Measurements from ENCODE around the gene ABHD18.
"Not testable (repeated sequence)": the region's sequence is repeated elsewhere in the genome, so short reads cannot be mapped to it uniquely, and the experiment has no call there.

Gene ABHD18

DNA sequence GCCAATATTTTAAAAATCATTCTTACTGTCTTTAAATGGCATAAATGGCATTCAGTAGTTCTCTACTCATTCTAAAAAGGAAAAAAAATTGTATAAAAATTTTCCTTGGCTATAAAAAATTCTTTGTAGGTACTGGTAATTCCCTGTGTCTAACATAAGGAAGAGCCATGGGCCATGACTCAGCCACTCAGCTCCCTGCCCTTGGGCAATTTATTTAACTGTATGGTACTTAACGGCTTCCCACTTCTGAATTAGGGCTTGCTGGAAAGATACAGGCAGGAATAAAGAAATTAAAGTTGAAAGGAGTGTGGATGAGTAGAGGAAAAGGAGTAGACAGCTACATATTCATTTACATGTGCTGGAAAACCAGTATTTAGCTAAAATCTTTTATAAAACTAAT is 30.6 kb downstream of the ABHD18 start:
- DNase-seq, result no peak

DNA sequence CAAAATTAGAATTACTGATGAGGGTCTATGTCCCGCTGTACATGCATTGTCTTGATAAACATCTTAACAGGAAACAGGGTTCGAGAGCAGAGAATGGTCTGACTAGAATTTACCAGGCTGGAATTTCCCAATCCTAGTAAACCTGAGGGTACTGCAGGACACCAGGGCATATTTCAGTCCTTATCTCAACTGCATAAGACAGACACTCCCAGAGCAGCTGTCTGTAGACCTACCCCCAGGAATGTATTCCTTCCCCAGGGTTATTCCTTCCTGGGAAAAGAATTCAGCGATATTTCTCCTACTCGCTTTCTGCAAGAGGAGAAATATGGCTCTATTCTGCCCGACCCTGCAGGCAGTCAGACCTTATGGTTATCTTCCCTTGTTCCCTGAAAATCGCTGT is 31.3 kb downstream of the ABHD18 start:
- not testable (repeated sequence) for DNase-seq

DNA sequence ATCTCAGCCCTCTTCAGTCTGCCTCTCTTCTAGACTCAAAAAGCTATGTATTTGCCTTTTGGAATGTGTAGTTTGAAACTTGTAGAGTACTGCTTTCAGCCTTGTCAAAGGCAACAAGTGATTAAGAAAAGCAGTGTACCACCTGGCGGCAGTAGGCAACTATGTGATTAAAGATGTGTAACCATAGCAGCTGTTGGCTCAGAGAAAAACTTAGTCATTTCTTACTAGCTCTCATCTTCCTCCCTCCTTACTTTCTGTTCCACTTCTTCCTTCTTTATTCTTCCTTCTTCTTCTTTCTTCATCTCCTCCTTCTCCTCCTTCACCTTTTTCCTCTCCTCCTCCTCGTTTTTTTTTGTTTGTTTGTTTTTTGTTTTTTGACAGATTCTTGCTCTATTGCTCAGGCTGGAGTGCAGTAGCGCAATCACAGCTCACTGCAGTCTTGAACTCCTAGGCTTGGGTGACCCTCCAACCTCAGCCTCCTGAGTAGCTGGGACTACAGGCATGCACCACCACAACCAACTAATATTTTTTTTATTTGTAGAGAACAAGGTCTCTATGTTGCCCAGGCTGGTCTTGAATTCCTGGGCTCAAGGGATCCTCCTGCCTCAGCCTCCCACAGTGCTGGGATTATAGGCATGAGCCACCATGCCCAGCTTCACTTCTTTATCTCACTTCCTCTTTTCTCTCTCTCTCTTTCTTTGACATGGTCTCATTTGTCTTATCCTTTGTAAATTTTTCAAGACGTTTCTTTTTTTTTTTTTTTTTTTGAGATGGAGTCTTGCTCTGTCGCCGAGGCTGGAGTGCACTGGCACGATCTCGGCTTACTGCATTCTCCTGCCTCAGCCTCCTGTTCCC is 32.6 kb downstream of the ABHD18 start:
- DNase-seq, result no peak

DNA sequence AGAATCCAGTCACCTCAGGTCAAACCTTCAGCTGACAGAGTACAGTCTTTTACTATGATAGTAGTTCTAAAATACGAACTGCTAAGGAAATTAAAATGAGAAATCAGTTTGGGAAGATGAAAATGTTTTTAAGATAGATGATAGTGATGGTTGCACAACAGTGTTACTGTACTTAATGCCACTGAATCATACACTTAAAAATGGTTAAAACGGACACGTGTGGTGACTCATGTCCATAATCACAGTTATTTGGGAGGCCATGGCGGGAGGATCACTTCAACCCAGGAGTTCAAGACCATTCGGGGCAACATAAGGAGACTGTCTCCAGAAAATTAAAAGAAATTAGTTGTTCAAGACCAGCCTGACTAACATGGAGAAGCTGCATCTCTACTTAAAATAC is 41.4 kb downstream of the ABHD18 start:
- no peak for DNase-seq

DNA sequence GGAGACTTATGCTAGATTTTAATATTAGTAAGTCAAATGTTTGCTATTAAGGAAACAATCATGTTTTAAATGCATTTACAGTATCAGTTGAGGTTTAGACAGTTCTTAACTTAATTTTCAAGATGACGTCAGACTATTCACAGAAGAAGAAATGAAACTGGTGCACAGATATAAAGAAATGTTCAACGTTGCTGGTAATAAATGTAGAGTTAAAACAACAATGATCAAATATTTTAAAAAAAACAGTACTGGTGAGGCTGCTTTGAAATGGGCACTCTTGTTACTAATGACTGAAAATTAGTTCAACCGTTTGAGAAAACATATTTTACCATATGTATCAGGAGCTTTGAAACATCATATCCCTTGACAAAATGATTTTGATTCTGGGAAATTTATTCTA is 44.2 kb downstream of the ABHD18 start:
- DNase-seq, result no peak

DNA sequence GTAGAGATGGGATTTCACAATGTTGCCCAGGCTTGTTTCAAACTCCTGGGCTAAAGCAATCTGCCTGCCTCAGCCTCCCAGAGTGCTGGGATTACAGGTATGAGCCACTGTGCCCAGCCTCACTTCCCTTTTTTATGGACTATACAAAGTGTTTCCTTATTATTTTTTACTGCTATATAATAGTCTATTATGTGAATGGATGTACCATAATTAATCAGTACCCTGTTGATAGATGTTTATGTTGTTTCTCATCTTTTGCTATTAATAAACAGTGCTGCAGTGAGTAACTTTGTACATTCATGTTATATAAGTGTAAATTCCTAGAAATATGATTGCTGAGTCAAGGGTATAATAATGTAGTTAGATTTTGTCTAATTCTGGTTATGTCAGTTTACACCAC is 60.1 kb downstream of the ABHD18 start:
- DNase-seq, result no peak

DNA sequence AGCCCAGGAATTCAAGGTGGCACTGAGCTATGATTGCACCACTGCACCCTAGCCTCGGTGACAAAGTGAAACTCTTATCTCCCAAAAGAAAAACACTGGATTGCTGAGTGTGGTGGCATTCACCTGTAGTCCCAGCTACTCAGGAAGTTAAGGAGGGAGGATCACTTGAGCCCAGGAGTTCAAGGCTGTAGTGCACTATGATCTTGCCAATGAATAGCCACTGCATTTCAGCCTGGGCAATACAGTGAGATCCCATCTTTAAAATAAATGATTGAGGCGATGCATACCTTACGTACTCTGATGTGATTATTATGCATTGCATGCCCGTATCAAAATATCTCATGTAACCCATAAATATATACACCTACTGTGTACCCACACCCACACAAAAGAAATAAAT is 64.7 kb downstream of the ABHD18 start:
- no peak for DNase-seq

DNA sequence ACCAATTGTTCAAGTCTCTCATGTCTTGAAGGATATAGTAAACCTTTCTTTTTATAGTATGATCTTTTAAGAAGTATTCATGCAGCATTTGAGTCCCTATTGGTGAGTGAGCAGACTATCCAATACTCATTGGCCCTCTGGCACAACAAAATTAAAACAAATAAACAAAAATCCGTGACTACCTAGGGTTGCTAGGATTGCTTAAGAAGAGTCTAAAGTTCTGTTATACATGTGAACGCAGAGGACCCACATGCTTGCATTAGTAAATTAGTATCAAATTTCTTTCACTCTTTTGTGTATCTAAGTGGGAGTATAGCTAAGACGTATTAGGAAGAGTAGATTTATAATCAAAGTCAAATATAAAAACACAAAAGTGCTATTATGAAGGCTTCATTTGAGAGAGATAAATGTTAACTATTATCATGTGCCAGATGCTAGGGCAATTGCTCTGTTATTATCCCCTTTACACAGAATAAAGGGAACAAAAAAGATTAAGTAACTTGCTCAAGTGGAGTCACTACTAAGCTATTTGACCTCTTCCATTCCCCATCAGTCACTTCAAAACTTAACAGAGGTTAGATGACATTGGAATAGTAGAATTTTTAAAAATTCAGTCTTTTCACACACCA is 66.7 kb downstream of the ABHD18 start:
- DNase-seq, result peak; percentile 51

DNA sequence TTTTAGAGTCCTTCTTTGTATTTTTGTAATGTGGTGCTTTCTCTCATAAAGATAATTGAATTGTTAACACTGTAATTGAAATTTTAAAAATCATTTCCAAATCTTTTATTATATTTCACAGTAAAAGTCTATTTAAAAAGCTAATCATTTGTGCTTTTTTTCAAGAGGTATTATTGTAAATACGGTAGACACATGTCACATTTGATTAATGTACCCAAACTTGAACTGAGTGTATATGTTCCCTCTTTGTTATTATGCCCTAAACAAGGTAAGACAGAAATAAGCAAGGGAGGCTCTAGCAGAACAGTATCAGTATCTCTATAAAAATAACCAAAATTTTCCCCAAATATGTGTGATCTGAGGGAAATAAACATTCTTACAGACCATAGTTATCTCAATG is 74.4 kb downstream of the ABHD18 start:
- DNase-seq, result no peak

DNA sequence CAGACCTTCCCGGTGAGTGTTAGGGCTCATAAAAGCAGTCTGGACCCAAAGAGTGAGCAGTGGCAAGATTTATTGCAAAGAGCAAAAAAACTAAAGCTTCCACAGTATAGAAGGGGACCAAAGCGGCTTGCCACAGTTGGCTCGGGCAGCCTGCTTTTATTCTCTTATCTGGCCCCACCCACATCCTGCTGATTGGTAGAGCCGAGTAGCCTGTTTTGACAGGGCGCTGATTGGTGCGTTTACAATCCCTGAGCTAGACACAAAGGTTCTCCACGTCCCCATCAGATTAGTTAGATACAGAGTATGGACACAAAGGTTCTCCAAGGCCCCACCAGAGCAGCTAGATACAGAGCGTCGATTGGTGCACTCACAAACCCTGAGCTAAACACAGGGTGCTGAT is 81.8 kb downstream of the ABHD18 start:
- DNase-seq, result not testable (repeated sequence)

DNA sequence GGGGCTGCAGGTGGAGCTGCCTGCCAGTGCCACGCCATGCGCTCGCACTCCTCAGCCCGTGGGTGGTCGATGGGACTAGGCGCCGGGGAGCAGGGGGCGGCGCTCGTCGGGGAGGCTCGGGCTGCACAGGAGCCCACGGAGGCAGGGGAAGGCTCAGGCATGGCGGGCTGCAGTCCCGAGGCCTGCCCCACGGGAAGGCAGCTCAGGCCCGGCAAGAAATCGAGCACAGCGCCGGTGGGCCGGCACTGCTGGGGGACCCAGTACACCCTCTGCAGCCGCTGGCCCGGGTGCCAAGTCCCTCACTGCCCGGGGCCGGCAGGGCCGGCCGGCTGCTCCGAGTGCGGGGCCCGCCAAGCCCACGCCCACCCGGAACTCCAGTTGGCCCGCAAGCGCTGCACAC is 82.3 kb downstream of the ABHD18 start:
- not testable (repeated sequence) for DNase-seq

DNA sequence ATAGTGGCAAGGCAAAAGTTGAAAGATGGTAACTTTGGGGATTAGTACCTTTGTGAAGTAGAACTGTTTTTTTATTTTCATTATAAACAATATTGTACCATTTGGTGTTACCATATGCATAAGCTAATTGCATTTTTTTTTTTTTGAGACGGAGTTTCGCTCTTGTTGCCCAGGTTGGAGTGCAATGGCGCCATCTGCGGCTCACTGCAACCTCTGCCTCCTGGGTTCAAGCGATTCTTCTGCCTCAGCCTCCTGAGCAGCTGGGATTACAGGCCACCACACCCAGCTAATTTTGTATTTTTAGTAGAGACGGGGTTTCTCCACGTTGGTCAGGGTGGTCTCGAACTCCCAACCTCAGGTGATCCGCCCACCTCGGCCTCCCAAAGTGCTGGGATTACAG is 86.0 kb downstream of the ABHD18 start:
- not testable (repeated sequence) for DNase-seq

DNA sequence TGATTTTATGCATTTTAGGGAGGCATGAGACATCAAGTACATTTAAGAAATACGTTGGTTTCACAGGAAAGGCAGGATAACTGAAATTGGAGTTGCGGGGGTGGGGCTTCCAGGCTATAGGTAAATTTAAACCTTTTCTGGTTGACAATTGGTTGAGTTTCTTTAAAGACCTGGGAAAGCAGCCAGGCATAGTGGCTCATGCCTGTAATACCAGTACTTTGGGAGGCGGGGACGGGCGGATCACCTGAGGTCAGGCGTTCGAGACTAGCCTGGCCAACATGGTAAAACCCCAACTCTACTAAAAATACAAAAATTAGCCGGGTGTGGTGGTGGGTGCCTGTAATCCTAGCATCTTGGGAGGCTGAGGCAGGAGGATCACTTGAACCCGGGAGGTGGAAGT is 89.7 kb downstream of the ABHD18 start:
- not testable (repeated sequence) for DNase-seq

DNA sequence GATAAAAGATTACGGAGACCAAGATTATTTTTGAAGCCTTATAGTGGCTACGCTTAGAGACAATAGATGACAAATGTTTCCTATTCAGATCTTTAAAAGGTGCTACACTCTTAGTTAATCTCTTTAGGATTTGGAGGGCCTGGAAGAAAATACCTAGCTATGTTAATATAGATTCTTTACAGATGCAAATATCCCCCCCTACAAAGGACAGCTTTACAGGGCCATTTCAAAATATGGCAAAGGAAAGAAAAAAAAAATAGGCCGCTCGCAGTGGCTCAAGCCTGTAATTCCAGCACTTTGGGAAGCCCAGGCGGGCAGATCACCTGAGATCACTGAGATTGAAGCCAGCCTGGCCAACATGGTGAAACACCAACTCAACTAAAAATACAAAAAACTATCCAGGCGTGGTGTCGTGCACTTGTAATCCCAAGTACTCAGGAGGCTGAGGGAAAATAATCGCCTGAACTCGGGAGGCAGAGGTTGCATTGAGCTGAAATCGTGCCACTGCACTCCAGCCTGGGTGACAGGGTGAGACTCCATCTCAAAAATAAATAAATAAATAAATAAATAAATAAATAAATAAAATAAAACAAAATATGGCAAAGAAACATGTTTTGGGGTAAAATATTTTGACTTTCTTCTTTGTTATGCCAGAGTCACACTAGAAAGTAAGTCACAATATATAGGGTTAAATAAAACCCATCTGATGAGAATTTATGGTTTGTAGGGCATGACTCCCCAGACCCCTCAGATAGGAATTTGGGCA is 90.4 kb downstream of the ABHD18 start:
- DNase-seq, result not testable (repeated sequence)

DNA sequence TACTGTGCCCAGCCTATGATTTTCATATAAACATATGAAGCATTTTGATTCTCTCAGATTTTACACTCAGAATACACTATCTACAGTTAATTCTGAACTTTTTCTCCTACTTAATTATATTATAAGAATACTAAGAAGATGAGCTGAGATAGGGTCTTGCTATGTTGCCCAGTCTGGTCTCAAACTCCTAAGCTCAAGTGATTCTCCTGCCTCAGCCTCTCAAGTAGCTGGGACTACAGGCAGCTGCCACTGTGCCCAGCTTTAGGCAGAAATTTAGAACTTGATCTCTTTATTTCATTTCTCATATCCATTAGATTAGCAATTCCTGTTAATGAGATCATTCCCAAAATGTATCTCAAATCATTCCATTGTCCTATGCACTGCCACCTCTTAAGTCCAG is 91.2 kb downstream of the ABHD18 start:
- DNase-seq, result no peak

DNA sequence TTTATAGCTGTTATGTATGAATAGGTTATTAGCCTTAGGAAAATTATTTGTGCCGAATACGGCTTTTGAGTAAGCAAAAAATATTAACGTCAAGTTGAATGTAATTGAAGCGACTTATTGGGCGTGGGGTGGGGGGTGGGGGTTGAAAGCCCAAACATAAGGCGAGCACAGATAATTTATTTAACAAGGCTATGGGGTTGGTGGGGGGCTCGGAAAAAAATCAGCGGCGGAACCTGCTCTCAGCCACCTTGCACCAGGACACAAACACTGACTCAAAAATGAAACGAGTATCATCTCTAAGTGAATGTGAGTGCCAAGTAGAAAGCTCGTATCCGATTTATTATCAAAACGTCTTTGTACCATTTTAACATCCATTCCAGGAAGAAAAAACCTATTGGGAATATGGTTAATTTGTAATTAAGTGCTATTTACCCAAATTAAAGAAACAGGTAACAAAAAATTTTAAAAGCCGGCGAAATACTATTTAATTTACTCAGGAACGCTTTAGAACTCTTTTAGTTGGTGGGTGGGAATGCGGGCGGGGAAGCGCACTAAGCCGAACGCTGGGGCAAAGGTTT is 95.0 kb downstream of the ABHD18 start:
- DNase-seq, result no peak

DNA sequence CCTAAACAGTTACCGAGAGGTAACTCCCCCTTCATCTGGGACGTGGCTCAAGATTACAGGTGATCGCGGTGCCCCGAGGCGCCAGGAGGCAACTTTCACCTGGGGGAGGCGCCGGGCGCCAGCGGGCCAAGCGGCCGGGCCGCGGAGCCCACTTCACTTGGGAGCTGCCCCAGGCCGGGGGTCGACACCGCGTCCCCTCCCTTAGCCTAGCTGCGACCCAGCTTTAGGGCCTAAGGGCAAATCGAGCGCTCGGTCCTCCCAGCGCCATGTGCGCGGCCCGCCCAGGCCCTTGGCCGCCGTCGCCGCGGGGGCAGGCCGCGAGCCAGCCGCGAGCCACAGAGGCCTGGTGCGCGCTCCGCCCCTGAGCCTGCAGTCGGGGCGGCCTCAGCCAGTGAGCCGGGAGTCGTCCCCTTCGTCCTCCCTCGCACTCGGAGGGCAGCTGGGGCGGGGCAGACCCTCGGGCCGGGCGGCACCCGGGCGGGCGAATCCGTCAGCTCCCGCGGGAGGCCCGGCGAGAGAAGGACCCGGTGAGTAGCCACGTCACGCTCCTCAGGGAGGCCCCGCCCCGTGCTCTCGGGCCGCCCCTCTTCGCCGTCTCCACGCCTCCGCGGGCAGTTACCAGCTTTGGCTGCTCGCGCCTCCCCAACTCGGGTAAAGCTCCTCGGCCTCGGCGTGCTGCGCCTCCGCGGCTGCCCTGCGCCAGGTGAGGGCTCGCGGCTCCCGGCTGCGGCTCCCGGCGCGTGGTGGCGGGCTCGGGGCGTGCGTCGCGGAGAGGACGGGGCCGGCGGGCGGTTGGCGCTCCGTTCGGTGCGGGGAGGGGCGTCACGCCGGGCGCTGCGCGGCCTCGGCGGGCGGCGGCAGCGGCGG is 95.7 kb downstream of the ABHD18 start, which contains the start of gene LARP1B:
Gene LARP1B (plus strand): TSS at position 614 of the 867 bp plus-strand sequence. CDS start 13,640 bp downstream, outside the sequence.
- DNase-seq, result peak; percentile 95

DNA sequence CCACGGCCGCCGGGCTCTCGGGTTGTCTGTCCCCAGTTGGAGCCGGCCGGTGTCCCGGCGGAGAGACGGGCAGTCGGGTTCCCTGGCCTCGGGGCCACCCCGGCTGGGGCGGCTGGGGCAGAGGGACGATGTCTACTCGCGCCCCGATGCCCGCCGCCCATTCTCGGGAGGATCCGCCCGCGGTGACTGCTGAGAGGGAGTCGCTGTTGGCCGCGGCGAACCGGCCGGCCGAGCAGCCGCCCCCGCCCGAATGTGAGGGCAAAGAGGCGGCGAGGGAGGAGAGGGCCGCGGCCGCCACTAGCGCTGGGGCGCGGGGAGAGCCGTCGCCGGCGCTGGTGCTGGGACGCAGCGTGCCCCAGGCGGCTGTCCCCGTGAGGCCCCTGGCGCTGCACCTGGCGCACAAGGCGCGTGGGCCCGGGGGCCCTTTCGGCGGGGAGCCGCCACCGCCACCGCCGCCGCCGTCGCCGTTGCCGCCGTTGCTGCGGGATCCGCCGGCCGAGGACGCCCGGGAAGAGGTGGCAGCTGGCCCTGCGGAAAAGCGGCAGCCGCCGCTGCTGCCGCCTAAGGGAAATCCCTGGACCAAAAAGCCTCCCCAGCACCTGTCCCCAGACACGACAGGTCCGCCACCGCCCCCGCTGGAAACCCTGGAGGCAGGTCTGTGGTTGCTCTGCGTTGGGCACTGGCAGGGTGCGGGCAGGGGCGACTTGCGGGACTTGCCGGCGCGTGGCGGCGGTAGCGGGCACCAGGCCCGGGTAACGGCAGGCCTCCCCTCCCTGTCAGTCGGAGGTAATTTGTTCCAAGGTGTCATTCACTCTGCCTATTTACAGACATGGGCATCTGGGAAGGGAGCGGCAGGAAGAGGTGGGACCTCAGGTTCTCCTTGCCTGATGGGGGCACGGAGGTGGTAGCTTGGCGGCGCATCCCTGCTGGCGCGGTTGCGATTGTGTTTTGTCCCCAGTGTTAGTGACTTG is 96.6 kb downstream of the ABHD18 start:
- DNase-seq, result peak; percentile 69

DNA sequence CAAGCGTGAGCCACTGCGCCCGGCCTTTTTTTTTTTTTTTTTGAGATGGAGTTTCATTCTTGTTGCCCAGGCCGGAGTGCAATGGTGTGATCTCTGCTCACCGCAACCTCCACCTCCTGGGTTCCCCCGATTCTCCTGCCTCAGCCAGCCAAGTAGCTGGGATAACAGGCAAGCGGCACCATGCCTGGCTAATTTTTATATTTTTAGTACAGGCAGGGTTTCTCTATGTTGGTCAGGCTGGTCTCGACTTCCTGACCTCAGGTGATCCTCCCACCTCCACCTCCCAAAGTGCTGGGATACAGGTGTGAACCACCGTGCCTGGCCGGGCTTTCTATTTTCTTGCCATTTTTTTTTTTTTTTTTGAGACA is 101.2 kb downstream of the ABHD18 start:
- not testable (repeated sequence) for DNase-seq

DNA sequence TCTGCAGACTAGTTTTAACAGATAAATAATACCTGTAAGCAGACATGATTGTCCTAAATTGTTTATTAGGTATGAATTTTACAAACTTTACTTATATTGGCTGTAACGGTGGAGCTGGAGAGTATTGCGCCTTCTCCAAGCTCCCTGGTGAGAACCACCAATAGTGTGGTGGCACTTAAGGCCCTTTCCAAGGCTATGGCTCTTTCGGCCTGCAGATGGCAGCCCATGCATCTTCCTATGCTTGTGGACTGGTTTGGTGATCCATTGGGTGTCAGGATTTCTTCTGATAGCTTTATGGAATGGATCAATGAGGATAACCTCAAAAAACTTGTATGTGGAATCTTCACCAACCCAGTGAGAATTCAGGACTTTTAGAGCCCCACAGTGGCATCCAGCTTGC is 103.7 kb downstream of the ABHD18 start:
- no peak for DNase-seq

DNA sequence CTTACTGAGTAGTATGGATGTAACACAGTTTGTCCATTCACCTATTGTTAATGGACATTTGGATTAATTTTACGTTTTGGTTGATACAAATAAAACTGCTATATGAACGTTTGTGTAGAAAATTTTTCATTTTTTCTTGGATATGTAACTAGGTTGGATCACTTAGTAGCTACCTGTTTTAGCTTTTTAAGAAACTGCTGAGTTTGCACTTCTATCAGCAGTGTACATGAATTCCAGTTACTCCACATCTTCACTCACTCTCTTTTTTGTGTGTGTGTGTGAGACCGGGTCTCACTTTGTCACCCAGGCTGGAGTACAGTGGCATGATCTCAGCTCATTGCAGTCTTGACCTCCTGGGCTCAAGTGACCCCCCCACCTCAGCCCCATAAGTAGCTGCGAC is 111.3 kb downstream of the ABHD18 start:
- DNase-seq, result no peak

Measured in NCI-H1436 (cell line).